OCI-LY7 (cell line): ENCODE data around the gene CDCA5. TPM values are rescaled to one million over a fixed set of nuclear protein-coding genes. Genes with fewer than 3 reads are reported as not detected.

Experiments used
- BruUV-seq: library from RNA; stranded (reverse); fragments of 400-500 nt; replicated peaks from 2 replicates; lab custom pipeline; 2021; lab: Mats Ljungman, UMichigan
- CTCF ChIA-PET: fragments of 300-600 bp; sonication (Branson Sonifier 250); formaldehyde crosslinking; loops from one replicate; lab custom pipeline; 2022; ENCODE audit warnings: antibody characterized with exemption; ENCODE audit not compliant: unreplicated experiment; lab: Charles Lee
- POLR2A ChIA-PET: fragments of 300-600 bp; sonication (Branson Sonifier 250); formaldehyde crosslinking; loops from one replicate; lab custom pipeline; 2022; ENCODE audit warnings: antibody characterized with exemption; lab: Charles Lee
- DNase-seq: peaks from one replicate; pipeline ENCODE4 v3.0.0-alpha.2; 2015; ENCODE audit warnings: low spot score
- H2AFZ ChIP-seq: fragments of 200-600 bp; sonication (generic), shearing (Covaris generic); 2 replicates; pipeline ENCODE4 v1.6.1; 2014; ENCODE audit warnings: mild to moderate bottlenecking, antibody characterized with exemption, low read length, moderate library complexity
- H3K27ac ChIP-seq: fragments of 200-600 bp; sonication (generic); 2 replicates; pipeline ENCODE4 v1.5.1; 2014; ENCODE audit warnings: mixed run types, low read depth, mild to moderate bottlenecking, moderate library complexity, low read length, inconsistent platforms; ENCODE audit not compliant: poor library complexity, severe bottlenecking
- H3K36me3 ChIP-seq: fragments of 200-600 bp; sonication (generic); 2 replicates; pipeline ENCODE4 v1.6.1; 2014; ENCODE audit warnings: mild to moderate bottlenecking, antibody characterized with exemption, low read length, moderate library complexity, mixed read lengths; ENCODE audit not compliant: insufficient read depth
- H3K4me1 ChIP-seq: fragments of 200-600 bp; sonication (generic); 2 replicates; pipeline ENCODE4 v1.5.1; 2014; ENCODE audit warnings: mild to moderate bottlenecking, low read length; ENCODE audit not compliant: insufficient read depth, poor library complexity, severe bottlenecking
- H3K4me2 ChIP-seq: fragments of 200-600 bp; sonication (generic); 2 replicates; pipeline ENCODE4 v1.6.1; 2014; ENCODE audit warnings: mild to moderate bottlenecking, low read length
- H3K4me3 ChIP-seq: fragments of 200-600 bp; sonication (generic); 2 replicates; pipeline ENCODE4 v1.5.1; 2014; ENCODE audit warnings: mild to moderate bottlenecking, low read depth, low read length; ENCODE audit not compliant: poor library complexity, severe bottlenecking
- H3K79me2 ChIP-seq: fragments of 200-600 bp; sonication (generic); 2 replicates; pipeline ENCODE4 v1.6.1; 2016; ENCODE audit warnings: low read depth, mild to moderate bottlenecking, low read length, moderate library complexity, mixed read lengths; ENCODE audit not compliant: insufficient read depth
- H3K9me2 ChIP-seq: fragments of 200-600 bp; sonication (generic); 2 replicates; pipeline ENCODE4 v1.6.1; 2016; ENCODE audit warnings: mild to moderate bottlenecking, low read length, mixed read lengths; ENCODE audit not compliant: insufficient read depth
- H3K9me3 ChIP-seq: fragments of 200-600 bp; sonication (generic); 2 replicates; pipeline ENCODE4 v1.6.1; 2014; ENCODE audit warnings: mild to moderate bottlenecking, mixed run types, low read length, mixed read lengths
- H4K20me1 ChIP-seq: fragments of 200-600 bp; sonication (generic); 2 replicates; pipeline ENCODE4 v1.6.1; 2014; ENCODE audit warnings: mild to moderate bottlenecking, antibody characterized with exemption, low read length, moderate library complexity, mixed read lengths; ENCODE audit not compliant: insufficient read depth
- CTCF ChIP-seq: fragments of 200-600 bp; sonication (generic); conservative IDR thresholded peaks from 2 replicates; pipeline ENCODE4 v1.5.1; 2014; ENCODE audit warnings: mild to moderate bottlenecking, antibody characterized with exemption, low read length, moderate library complexity, mixed read lengths
- EZH2phosphoT487 ChIP-seq: fragments of 200-600 bp; sonication (generic); IDR thresholded peaks from 2 replicates; pipeline ENCODE4 v1.6.1; 2018; ENCODE audit warnings: low read depth, borderline replicate concordance, mild to moderate bottlenecking, mixed run types, antibody characterized with exemption, low read length, moderate library complexity, mixed read lengths
- intact Hi-C: fragments of 100-400 bp; cut with micrococcal nuclease; formaldehyde crosslinking; loops from one replicate; pipeline ENCODE4 v1.10.0; 2022; ENCODE audit not compliant: unreplicated experiment
- total RNA-seq, 2 experiments: library from RNA; depleted of rRNA in 1 of 2; stranded (reverse); fragments of >200 nt in 1 of 2; shearing (Covaris generic) in 1 of 2; gene quantifications; 2 replicates each; pipeline ENCODE4 v1.2.3, GENCODE V29; 2014 to 2022

Gene CDCA5
- total RNA-seq, 2 experiments from 2014 or later = 135 to 151 TPM

- no peak for DNase-seq
- Histone ChIP-seq H2AFZ (no peak overlapping the region), H3K4me1 (peaks cover 31% of the 10 kb centered on the region), H3K36me3 (peaks cover 25% of the 10 kb centered on the region), H3K27ac (no peak overlapping the region), H3K9me3 (no peaks in the 10 kb centered on the region), H3K4me3 (no peak overlapping the region), H3K9me2 (no peaks in the 10 kb centered on the region), H3K79me2 (no peaks in the 10 kb centered on the region; the same call in 1 of the 2 replicates), H3K4me2 (no peak overlapping the region), H4K20me1 (peaks cover 8% of the 10 kb centered on the region; the same call in 1 of the 2 replicates)
- CTCF ChIA-PET = no interaction called here
- intact Hi-C loops = no loop called here
- POLR2A ChIA-PET = no interaction called here
- TF ChIP-seq EZH2phosphoT487 (no peak), CTCF (no peak)
- no TSS peak for BruUV-seq
Observed at GRCh38 chr11:65107751-65108468, 24.1 kb upstream of the CDCA5 start.

- Histone ChIP-seq H3K36me3 (peaks cover 25% of the 10 kb centered on the region), H3K9me3 (no peaks in the 10 kb centered on the region), H3K9me2 (no peaks in the 10 kb centered on the region), H3K4me1 (peaks cover 23% of the 10 kb centered on the region), H2AFZ (no peak overlapping the region), H3K4me3 (no peak overlapping the region), H3K27ac (no peak overlapping the region), H3K79me2 (no peaks in the 10 kb centered on the region; the same call in 1 of the 2 replicates), H3K4me2 (no peak overlapping the region), H4K20me1 (peaks cover 8% of the 10 kb centered on the region; the same call in 1 of the 2 replicates)
- no peak for DNase-seq
- intact Hi-C loops = no loop called here
- ChIA-PET CTCF (no interaction called here), POLR2A (no interaction called here)
- BruUV-seq = no TSS peak
- no peak for TF ChIP-seq CTCF
- no peak for TF ChIP-seq EZH2phosphoT487
Observed at GRCh38 chr11:65107078-65107477, 23.2 kb upstream of the CDCA5 start.

GRCh38 chr11:65104628-65105027, 20.8 kb upstream of the CDCA5 start:
- H3K4me1 ChIP-seq = no peaks in the 10 kb centered on the region
- no TSS peak for BruUV-seq
- TF ChIP-seq EZH2phosphoT487 (no peak), CTCF (no peak)
- no peak overlapping the region for H3K4me2 ChIP-seq
- H3K36me3 ChIP-seq = peaks cover 22% of the 10 kb centered on the region
- peaks cover 6% of the 10 kb centered on the region; the same call in 1 of the 2 replicates for H3K79me2 ChIP-seq
- H2AFZ ChIP-seq = no peak overlapping the region
- intact Hi-C loops = no loop called here
- H3K27ac ChIP-seq = no peak overlapping the region
- H3K9me2 ChIP-seq = no peaks in the 10 kb centered on the region
- DNase-seq = no peak
- H3K9me3 ChIP-seq = no peaks in the 10 kb centered on the region
- ChIA-PET POLR2A (interaction anchor here (0.7 kb wide), 1 partner anchor 223 kb away, joined by 3 read pairs; no protein-coding TSS in a partner anchor), CTCF (no interaction called here)
- no peaks in the 10 kb centered on the region for H4K20me1 ChIP-seq
- H3K4me3 ChIP-seq = no peak overlapping the region
